ENCODE results near the gene TRABD. TPM values are rescaled to one million over a fixed set of nuclear protein-coding genes. Genes with fewer than 3 reads are reported as not detected.

TRABD gene
- total RNA-seq, 2 experiments from 2014 or later: 126 to 128 TPM

DNA sequence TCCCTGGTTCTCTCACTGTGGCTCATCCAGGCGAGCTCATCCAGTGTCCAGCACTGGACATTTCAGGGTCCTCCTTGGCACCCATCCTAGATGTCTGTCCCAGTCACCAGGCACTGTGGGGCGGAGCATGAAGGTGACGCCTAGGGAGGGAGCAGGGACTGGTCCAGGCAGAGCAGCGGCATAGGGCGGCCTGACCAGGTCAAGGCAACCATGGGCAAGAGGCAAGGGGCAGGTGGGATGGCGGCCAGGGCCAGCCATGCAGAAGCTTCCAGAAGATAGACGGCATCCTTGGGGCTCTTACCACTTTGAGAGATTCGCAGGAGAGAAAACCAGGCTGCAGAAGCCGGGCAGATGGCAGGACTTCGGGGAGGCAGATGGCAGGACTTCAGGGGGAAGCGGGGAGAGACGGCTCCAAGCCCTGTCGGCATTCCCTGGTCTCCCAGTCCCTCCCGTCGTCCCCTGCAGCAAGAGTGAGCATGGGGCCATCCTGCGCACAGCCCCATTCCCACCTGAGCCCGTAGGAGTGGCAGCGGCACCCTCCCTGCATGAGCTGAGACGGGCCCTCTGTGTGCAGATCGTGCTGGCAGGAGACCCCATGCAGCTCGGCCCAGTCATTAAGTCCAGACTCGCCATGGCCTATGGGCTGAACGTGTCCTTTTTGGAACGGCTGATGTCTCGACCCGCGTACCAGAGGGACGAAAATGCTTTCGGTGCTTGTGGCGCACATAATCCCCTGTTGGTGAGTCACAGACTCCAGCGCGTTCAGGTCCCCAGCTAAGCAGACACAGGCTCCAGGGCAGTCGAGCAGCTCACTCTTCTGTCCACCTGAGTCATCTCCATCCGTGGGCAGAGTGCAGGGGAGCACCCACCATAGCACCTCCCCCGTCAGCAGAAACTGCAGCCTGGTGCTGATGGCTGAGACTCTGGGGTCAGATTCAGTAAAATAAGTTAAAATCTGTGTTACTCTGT lies 35.3 kb upstream of the TRABD start:
- Histone ChIP-seq H3K4me1 (ENCODE audit: insufficient read depth, low read length, poor library complexity, severe bottlenecking) (no peaks in the 10 kb centered on the region), H3K9me3 (ENCODE audit: low read length) (no peaks in the 10 kb centered on the region), H3K4me2 (ENCODE audit: low read length) (no peak overlapping the region), H3K79me2 (ENCODE audit: insufficient read depth, low read depth, low read length) (no peaks in the 10 kb centered on the region), H2AFZ (ENCODE audit: low read length) (no peak overlapping the region), H3K27ac (ENCODE audit: low read depth, low read length, poor library complexity, severe bottlenecking) (no peak overlapping the region), H3K36me3 (ENCODE audit: insufficient read depth, low read length) (no peaks in the 10 kb centered on the region), H3K9me2 (ENCODE audit: insufficient read depth, low read length) (no peaks in the 10 kb centered on the region), H4K20me1 (ENCODE audit: insufficient read depth, low read length) (no peaks in the 10 kb centered on the region), H3K4me3 (ENCODE audit: low read depth, low read length, poor library complexity, severe bottlenecking) (no peak overlapping the region)
- BruUV-seq (replicated peaks): no TSS peak
- intact Hi-C loops (cut with micrococcal nuclease; ENCODE audit: unreplicated experiment): no loop called here
- TF ChIP-seq, protein P1, sequence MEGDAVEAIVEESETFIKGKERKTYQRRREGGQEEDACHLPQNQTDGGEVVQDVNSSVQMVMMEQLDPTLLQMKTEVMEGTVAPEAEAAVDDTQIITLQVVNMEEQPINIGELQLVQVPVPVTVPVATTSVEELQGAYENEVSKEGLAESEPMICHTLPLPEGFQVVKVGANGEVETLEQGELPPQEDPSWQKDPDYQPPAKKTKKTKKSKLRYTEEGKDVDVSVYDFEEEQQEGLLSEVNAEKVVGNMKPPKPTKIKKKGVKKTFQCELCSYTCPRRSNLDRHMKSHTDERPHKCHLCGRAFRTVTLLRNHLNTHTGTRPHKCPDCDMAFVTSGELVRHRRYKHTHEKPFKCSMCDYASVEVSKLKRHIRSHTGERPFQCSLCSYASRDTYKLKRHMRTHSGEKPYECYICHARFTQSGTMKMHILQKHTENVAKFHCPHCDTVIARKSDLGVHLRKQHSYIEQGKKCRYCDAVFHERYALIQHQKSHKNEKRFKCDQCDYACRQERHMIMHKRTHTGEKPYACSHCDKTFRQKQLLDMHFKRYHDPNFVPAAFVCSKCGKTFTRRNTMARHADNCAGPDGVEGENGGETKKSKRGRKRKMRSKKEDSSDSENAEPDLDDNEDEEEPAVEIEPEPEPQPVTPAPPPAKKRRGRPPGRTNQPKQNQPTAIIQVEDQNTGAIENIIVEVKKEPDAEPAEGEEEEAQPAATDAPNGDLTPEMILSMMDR (conservative IDR thresholded peaks at IDR 0.05; ENCODE audit: low read length): no peak
- no peak for TF ChIP-seq EZH2phosphoT487 (IDR thresholded peaks at IDR 0.05; ENCODE audit: borderline replicate concordance, low read depth, low read length)
- ChIA-PET CTCF (ENCODE audit: unreplicated experiment) (no interaction called here), POLR2A (no interaction called here)
- no peak for DNase-seq (ENCODE audit: low spot score)

GRCh38 chr22:50151571-50152537 lies 33.9 kb upstream of the TRABD start:
- no peak overlapping the region for H3K27ac ChIP-seq (ENCODE audit: low read depth, low read length, poor library complexity, severe bottlenecking)
- no peak overlapping the region for H3K4me3 ChIP-seq (ENCODE audit: low read depth, low read length, poor library complexity, severe bottlenecking)
- no peaks in the 10 kb centered on the region for H3K36me3 ChIP-seq (ENCODE audit: insufficient read depth, low read length)
- no peaks in the 10 kb centered on the region for H3K79me2 ChIP-seq (ENCODE audit: insufficient read depth, low read depth, low read length)
- H3K9me2 ChIP-seq (ENCODE audit: insufficient read depth, low read length): no peaks in the 10 kb centered on the region
- ChIA-PET CTCF (ENCODE audit: unreplicated experiment) (no interaction called here), POLR2A (no interaction called here)
- TF ChIP-seq, protein P1 (conservative IDR thresholded peaks at IDR 0.05; ENCODE audit: low read length): no peak
- H3K9me3 ChIP-seq (ENCODE audit: low read length): no peaks in the 10 kb centered on the region
- H3K4me1 ChIP-seq (ENCODE audit: insufficient read depth, low read length, poor library complexity, severe bottlenecking): no peaks in the 10 kb centered on the region
- no peak overlapping the region for H3K4me2 ChIP-seq (ENCODE audit: low read length)
- intact Hi-C loops (cut with micrococcal nuclease; ENCODE audit: unreplicated experiment): no loop called here
- no peak for DNase-seq (ENCODE audit: low spot score)
- no TSS peak for BruUV-seq (replicated peaks)
- no peaks in the 10 kb centered on the region for H4K20me1 ChIP-seq (ENCODE audit: insufficient read depth, low read length)
- no peak overlapping the region for H2AFZ ChIP-seq (ENCODE audit: low read length)

Measured in OCI-LY7 (cell line).